Spleen (tissue), 11 donors: ENCODE results near the gene LPCAT3. TPM values are rescaled to one million over a fixed set of nuclear protein-coding genes. Genes with fewer than 3 reads are reported as not detected.

ENCODE experiments used
- DNase-seq: peaks from one replicate; pipeline ENCODE4 v3.0.0-alpha.2; 2020
- H3K27ac ChIP-seq, 8 donors: fragments of 200-600 bp; sonication (generic) in 7 of 8; 1 replicate in 4 of 8; 2 replicates in 4 of 8; pipeline versions ENCODE4 v1.5.0 to v1.8.0; 2016 to 2021; ENCODE audit warnings: inconsistent platforms in 4 of 8, mild to moderate bottlenecking in 4 of 8, moderate library complexity in 1 of 8
- H3K27me3 ChIP-seq, 7 donors: fragments of 200-600 bp; sonication (generic) in 6 of 7; replicated peaks in 1 of 7; 1 replicate in 4 of 7; 2 replicates in 3 of 7; pipeline versions ENCODE4 v1.5.0 to v1.8.0; 2016 to 2021; ENCODE audit warnings: inconsistent platforms in 3 of 7, mild to moderate bottlenecking in 1 of 7
- H3K36me3 ChIP-seq, 6 donors: fragments of 200-600 bp; sonication (generic) in 5 of 6; 1 replicate in 4 of 6; 2 replicates in 2 of 6; pipeline versions ENCODE4 v1.5.0 to v1.8.0; 2016 to 2021; ENCODE audit warnings: inconsistent platforms in 2 of 6
- H3K4me1 ChIP-seq, 6 donors: fragments of 200-600 bp; sonication (generic) in 5 of 6; 1 replicate in 3 of 6; 2 replicates in 3 of 6; pipeline versions ENCODE4 v1.5.0 to v1.8.0; 2016 to 2021; ENCODE audit warnings: inconsistent platforms in 3 of 6
- H3K4me3 ChIP-seq, 8 donors: fragments of 200-600 bp; sonication (generic) in 7 of 8; 1 replicate in 4 of 8; 2 replicates in 4 of 8; pipeline versions ENCODE4 v1.5.0 to v1.8.0; 2016 to 2021; ENCODE audit warnings: inconsistent platforms in 4 of 8, mild to moderate bottlenecking in 4 of 8, moderate library complexity in 2 of 8
- H3K9me3 ChIP-seq, 8 donors: fragments of 200-600 bp; sonication (generic) in 7 of 8; 1 replicate in 4 of 8; 2 replicates in 4 of 8; pipeline versions ENCODE4 v1.5.0 to v1.8.0; 2016 to 2021; ENCODE audit warnings: inconsistent platforms in 4 of 8
- POLR2A ChIP-seq, 3 donors: fragments of 450-650 bp; IDR thresholded peaks; one replicate each; pipeline ENCODE4 v1.5.1; 2017; ENCODE audit warnings: antibody characterized with exemption in 3 of 3, mild to moderate bottlenecking in 1 of 3
- POLR2AphosphoS5 ChIP-seq, 3 donors: sonication (generic); formaldehyde crosslinking; IDR thresholded peaks; one replicate each; pipeline ENCODE4 v1.5.1; 2017; ENCODE audit warnings: antibody characterized with exemption in 3 of 3
- WGBS, 5 donors: extraction: QIAGEN DNeasy Blood & Tissue Kit in 3 of 5; methylation state at CpG; one replicate each; pipeline versions ENCODE4 v1.1.5 to v1.1.7; 2013 to 2018; 5-methylcytosine and 5-hydroxymethylcytosine counted together
- intact Hi-C: fragments of 100-400 bp; cut with DNase I; formaldehyde crosslinking; loops from one replicate; pipeline ENCODE4 v1.15.0; 2023; ENCODE audit warnings: low total_unique reads
- polyA plus RNA-seq, 3 donors: library from polyadenylated mRNA; stranded (reverse); fragments of 200-250 nt; gene quantifications; one replicate each; pipeline ENCODE4 v1.2.1, GENCODE V29; 2013
- total RNA-seq, 7 donors: library from RNA; depleted of rRNA in 3 of 7; stranded (reverse); fragments of >200 nt in 3 of 7; fragmentation: NEBNext Ultra II Directional in 4 of 7; extraction: Animal tissue kit (Norgen Biotek cat#: 25700) in 4 of 7; gene quantifications; one replicate each; pipeline versions ENCODE4 v1.1.0 to v1.2.1, GENCODE V29; 2016 to 2021
- TF ChIP-seq, protein P1 (sequence below), 11 experiments: fragments of 200-600 bp in 7 of 11; fragments of 450-650 bp in 4 of 11; sonication (generic) in 4 of 11; IDR thresholded peaks in 8 of 11; conservative IDR thresholded peaks in 3 of 11; 1 replicate in 7 of 11; 2 replicates in 4 of 11; pipeline versions ENCODE4 v1.4.0 to v1.8.0; 2016 to 2021; ENCODE audit warnings: antibody characterized with exemption in 11 of 11, inconsistent platforms in 4 of 11, mild to moderate bottlenecking in 1 of 11
- donor health status: healthy with polysubstance abuse.
- donor health status: DM: no; HTN: no; CAD: no; lungs with moderate emphysema.
- donor health status: DM: no; HTN: no; CAD: no.
- donor health status: Bipolar disorder and iron deficiency.
- donor health status: healthy.
- donor health status: DM: no; HTN: no; CAD: no.
- donor health status: DM: yes; HTN: yes; CAD: no.

Gene LPCAT3
- total and polyA plus RNA-seq, 10 donors, result 9.7 to 52.5 (median 36.9) TPM

GRCh38 chr12:6948873-6949594 is 69.2 kb downstream of the LPCAT3 start:
- H3K27ac ChIP-seq, result peak overlapping the region; percentile 4 to 99 (median 93)
- intact Hi-C loops, result loop anchor here (10.0 kb wide), 1 partner anchor 166 kb away; no protein-coding TSS in a partner anchor
- peaks cover 0 to 30% (median 0%) of the 10 kb centered on the region in 6 donors for H3K36me3 ChIP-seq
- H3K4me1 ChIP-seq, result peaks cover 47 to 92% (median 83%) of the 10 kb centered on the region in 6 donors
- peak overlapping the region in 2 of 8 donors; percentile 10 to 44 for H3K4me3 ChIP-seq
- DNase-seq, result peak; percentile 79
- TF ChIP-seq POLR2AphosphoS5 (IDR thresholded peaks at IDR 0.05), result peak; percentile 55 to 65 (median 60)
- TF ChIP-seq POLR2A (IDR thresholded peaks at IDR 0.05), result no peak
- TF ChIP-seq, protein P1, sequence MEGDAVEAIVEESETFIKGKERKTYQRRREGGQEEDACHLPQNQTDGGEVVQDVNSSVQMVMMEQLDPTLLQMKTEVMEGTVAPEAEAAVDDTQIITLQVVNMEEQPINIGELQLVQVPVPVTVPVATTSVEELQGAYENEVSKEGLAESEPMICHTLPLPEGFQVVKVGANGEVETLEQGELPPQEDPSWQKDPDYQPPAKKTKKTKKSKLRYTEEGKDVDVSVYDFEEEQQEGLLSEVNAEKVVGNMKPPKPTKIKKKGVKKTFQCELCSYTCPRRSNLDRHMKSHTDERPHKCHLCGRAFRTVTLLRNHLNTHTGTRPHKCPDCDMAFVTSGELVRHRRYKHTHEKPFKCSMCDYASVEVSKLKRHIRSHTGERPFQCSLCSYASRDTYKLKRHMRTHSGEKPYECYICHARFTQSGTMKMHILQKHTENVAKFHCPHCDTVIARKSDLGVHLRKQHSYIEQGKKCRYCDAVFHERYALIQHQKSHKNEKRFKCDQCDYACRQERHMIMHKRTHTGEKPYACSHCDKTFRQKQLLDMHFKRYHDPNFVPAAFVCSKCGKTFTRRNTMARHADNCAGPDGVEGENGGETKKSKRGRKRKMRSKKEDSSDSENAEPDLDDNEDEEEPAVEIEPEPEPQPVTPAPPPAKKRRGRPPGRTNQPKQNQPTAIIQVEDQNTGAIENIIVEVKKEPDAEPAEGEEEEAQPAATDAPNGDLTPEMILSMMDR (IDR thresholded peaks at IDR 0.05 in 8 of 11, conservative IDR thresholded peaks at IDR 0.05 in 3 of 11), result peak in 6 of 11 experiments; percentile 13 to 44 (median 22)
- 49 to 60% (median 56%) methylated on average over 15 of the region's 15 CpGs for WGBS, 5 donors
- no peaks in the 10 kb centered on the region for H3K9me3 ChIP-seq
- H3K27me3 ChIP-seq, result no peaks in the 10 kb centered on the region

DNA sequence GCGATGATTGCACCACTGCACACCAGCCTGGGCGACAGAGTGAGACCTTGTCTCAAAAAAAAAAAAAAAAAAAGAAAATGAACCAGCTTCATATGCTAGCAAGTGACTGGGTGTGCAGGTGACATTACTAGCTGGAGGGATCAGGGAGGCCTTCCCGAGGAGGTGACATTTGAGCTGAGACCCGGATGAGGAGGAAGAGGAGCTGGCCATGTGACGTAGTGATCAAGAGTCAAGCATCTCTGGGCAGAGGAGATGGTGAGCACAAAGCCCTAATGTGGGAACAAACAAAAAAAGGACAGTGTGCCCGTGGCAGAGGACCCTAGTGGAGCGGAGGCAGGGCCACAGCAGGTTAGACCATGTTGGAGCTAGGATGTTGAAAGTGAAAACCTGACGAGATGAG is 70.7 kb downstream of the LPCAT3 start:
- WGBS, 5 donors, result 78 to 84% (median 81%) methylated on average over 8 of the region's 8 CpGs
- H3K27me3 ChIP-seq, result no peaks in the 10 kb centered on the region
- no peak for TF ChIP-seq POLR2AphosphoS5 (IDR thresholded peaks at IDR 0.05)
- TF ChIP-seq POLR2A (IDR thresholded peaks at IDR 0.05), result no peak
- TF ChIP-seq, protein P1 (IDR thresholded peaks at IDR 0.05 in 8 of 11, conservative IDR thresholded peaks at IDR 0.05 in 3 of 11), result no peak
- DNase-seq, result peak; percentile 69
- H3K36me3 ChIP-seq, result peaks cover 0 to 16% (median 0%) of the 10 kb centered on the region in 6 donors
- no peak overlapping the region for H3K4me3 ChIP-seq
- H3K4me1 ChIP-seq, result peaks cover 53 to 92% (median 84%) of the 10 kb centered on the region in 6 donors
- intact Hi-C loops, result loop anchor here (10.0 kb wide), 1 partner anchor 167 kb away; no protein-coding TSS in a partner anchor
- peak overlapping the region; percentile 80 to 99 (median 96) for H3K27ac ChIP-seq
- H3K9me3 ChIP-seq, result no peaks in the 10 kb centered on the region

- no peak for TF ChIP-seq POLR2AphosphoS5 (IDR thresholded peaks at IDR 0.05)
- intact Hi-C loops, result loop anchor here (10.0 kb wide), 1 partner anchor 168 kb away; no protein-coding TSS in a partner anchor
- 59 to 70% (median 64%) methylated on average over 8 of the region's 8 CpGs for WGBS, 5 donors
- H3K4me3 ChIP-seq, result peak overlapping the region in 7 of 8 donors; percentile 14 to 81 (median 36)
- H3K27me3 ChIP-seq, result no peaks in the 10 kb centered on the region
- H3K27ac ChIP-seq, result peak overlapping the region; percentile 80 to 99 (median 96)
- no peaks in the 10 kb centered on the region for H3K9me3 ChIP-seq
- H3K36me3 ChIP-seq, result peaks cover 0 to 9% (median 0%) of the 10 kb centered on the region in 6 donors
- DNase-seq, result no peak
- peaks cover 53 to 93% (median 85%) of the 10 kb centered on the region in 6 donors for H3K4me1 ChIP-seq
Measured at GRCh38 chr12:6946920-6947374, 71.3 kb downstream of the LPCAT3 start.

- peak; percentile 85 to 89 (median 86) for TF ChIP-seq POLR2AphosphoS5 (IDR thresholded peaks at IDR 0.05)
- no peak for TF ChIP-seq POLR2A (IDR thresholded peaks at IDR 0.05)
- TF ChIP-seq, protein P1 (IDR thresholded peaks at IDR 0.05 in 8 of 11, conservative IDR thresholded peaks at IDR 0.05 in 3 of 11), result peak in 4 of 11 experiments; percentile 5 to 37 (median 12)
- intact Hi-C loops, result loop anchor here (10.0 kb wide), 1 partner anchor 169 kb away; no protein-coding TSS in a partner anchor
- H3K4me3 ChIP-seq, result peak overlapping the region; percentile 14 to 81 (median 34)
- peaks cover 0 to 14% (median 3%) of the 10 kb centered on the region in 6 donors for H3K36me3 ChIP-seq
- H3K4me1 ChIP-seq, result peaks cover 53 to 98% (median 85%) of the 10 kb centered on the region in 6 donors
- peak overlapping the region; percentile 80 to 99 (median 96) for H3K27ac ChIP-seq
- H3K27me3 ChIP-seq, result no peaks in the 10 kb centered on the region
- DNase-seq, result peak; percentile 96
- no peaks in the 10 kb centered on the region for H3K9me3 ChIP-seq
- WGBS, 5 donors, result 7 to 24% (median 13%) methylated on average over 30 to 32 of the region's 32 CpGs
Measured at GRCh38 chr12:6946033-6946919, 72.0 kb downstream of the LPCAT3 start.
